Measurements from ENCODE around the gene MUC7.
"Not testable (repeated sequence)": the region's sequence is repeated elsewhere in the genome, so short reads cannot be mapped to it uniquely, and the experiment has no call there.

The MUC7 gene

GRCh38 chr4:70449220-70449619, 22.8 kb upstream of the MUC7 start:
- H3K4me3 ChIP-seq (ENCODE audit: low read depth, low read length): no peak overlapping the region
- no peaks in the 10 kb centered on the region for H3K36me3 ChIP-seq
- no peak overlapping the region for H3K27ac ChIP-seq
- H3K27me3 ChIP-seq (ENCODE audit: insufficient read depth, low read depth, severe bottlenecking): no peaks in the 10 kb centered on the region
- TF ChIP-seq CTCF (IDR thresholded peaks at IDR 0.05; ENCODE audit: low read depth, low read length): no peak
- DNase-seq: no peak
- peaks cover 2% of the 10 kb centered on the region for H3K9me3 ChIP-seq (ENCODE audit: severe bottlenecking)

GRCh38 chr4:70452946-70453345, 19.1 kb upstream of the MUC7 start:
- DNase-seq: no peak
- Histone ChIP-seq H3K27me3 (ENCODE audit: insufficient read depth, low read depth, severe bottlenecking) (no peaks in the 10 kb centered on the region), H3K27ac (no peak overlapping the region), H3K36me3 (no peaks in the 10 kb centered on the region), H3K9me3 (ENCODE audit: severe bottlenecking) (peaks cover 2% of the 10 kb centered on the region), H3K4me3 (ENCODE audit: low read depth, low read length) (no peak overlapping the region)
- no peak for TF ChIP-seq CTCF (IDR thresholded peaks at IDR 0.05; ENCODE audit: low read depth, low read length)

- no peak for TF ChIP-seq CTCF (IDR thresholded peaks at IDR 0.05; ENCODE audit: low read depth, low read length)
- no peak for DNase-seq
- H3K27me3 ChIP-seq (ENCODE audit: insufficient read depth, low read depth, severe bottlenecking): no peaks in the 10 kb centered on the region
- no peaks in the 10 kb centered on the region for H3K9me3 ChIP-seq (ENCODE audit: severe bottlenecking)
- H3K36me3 ChIP-seq: no peaks in the 10 kb centered on the region
- H3K27ac ChIP-seq: no peak overlapping the region
- H3K4me3 ChIP-seq (ENCODE audit: low read depth, low read length): no peak overlapping the region
These were observed 8.7 kb upstream of the MUC7 start for GRCh38 chr4:70463335-70463734.

- no peaks in the 10 kb centered on the region for H3K36me3 ChIP-seq
- no peak for DNase-seq
- no peak for TF ChIP-seq CTCF (IDR thresholded peaks at IDR 0.05; ENCODE audit: low read depth, low read length)
- H3K9me3 ChIP-seq (ENCODE audit: severe bottlenecking): peaks cover 2% of the 10 kb centered on the region
- H3K27ac ChIP-seq: no peak overlapping the region
- no peak overlapping the region for H3K4me3 ChIP-seq (ENCODE audit: low read depth, low read length)
- no peaks in the 10 kb centered on the region for H3K27me3 ChIP-seq (ENCODE audit: insufficient read depth, low read depth, severe bottlenecking)
These were observed 1.7 kb downstream of the MUC7 start for GRCh38 chr4:70473679-70474078.

GRCh38 chr4:70488748-70489147, 16.8 kb downstream of the MUC7 start:
- Histone ChIP-seq H3K27ac (no peak overlapping the region), H3K27me3 (ENCODE audit: insufficient read depth, low read depth, severe bottlenecking) (no peaks in the 10 kb centered on the region), H3K36me3 (no peaks in the 10 kb centered on the region), H3K9me3 (ENCODE audit: severe bottlenecking) (no peaks in the 10 kb centered on the region), H3K4me3 (ENCODE audit: low read depth, low read length) (no peak overlapping the region)
- no peak for DNase-seq
- TF ChIP-seq CTCF (IDR thresholded peaks at IDR 0.05; ENCODE audit: low read depth, low read length): no peak

GRCh38 chr4:70496231-70496630, 24.2 kb downstream of the MUC7 start:
- no peak for TF ChIP-seq CTCF (IDR thresholded peaks at IDR 0.05; ENCODE audit: low read depth, low read length)
- Histone ChIP-seq H3K27ac (no peak overlapping the region), H3K9me3 (ENCODE audit: severe bottlenecking) (no peaks in the 10 kb centered on the region), H3K27me3 (ENCODE audit: insufficient read depth, low read depth, severe bottlenecking) (no peaks in the 10 kb centered on the region), H3K4me3 (ENCODE audit: low read depth, low read length) (no peak overlapping the region), H3K36me3 (no peaks in the 10 kb centered on the region)
- DNase-seq: no peak

GRCh38 chr4:70501838-70502237, 29.8 kb downstream of the MUC7 start:
- not testable (repeated sequence) for H3K4me3 ChIP-seq (ENCODE audit: low read depth, low read length); H3K27ac ChIP-seq; H3K27me3 ChIP-seq (ENCODE audit: insufficient read depth, low read depth, severe bottlenecking); H3K36me3 ChIP-seq; H3K9me3 ChIP-seq (ENCODE audit: severe bottlenecking); DNase-seq
